Mesenchymal stem cell (in vitro differentiated cells and primary cell): ENCODE measurements around the gene KCNMB2.

Experiments used
- DNase-seq: peaks from one replicate; pipeline ENCODE4 v3.0.0-alpha.2; 2013
- H2AFZ ChIP-seq: one replicate; pipeline ENCODE4 v1.6.1; 2013; ENCODE audit warnings: low read depth, mild to moderate bottlenecking, control low read depth, inconsistent platforms, low read length, moderate library complexity
- H2AK5ac ChIP-seq: 2 replicates; pipeline ENCODE4 v1.6.1; 2013; ENCODE audit warnings: low read length, moderate library complexity, mild to moderate bottlenecking, inconsistent platforms; ENCODE audit not compliant: severe bottlenecking
- H2BK120ac ChIP-seq: one replicate; pipeline ENCODE4 v1.6.1; 2013; ENCODE audit warnings: low read depth, mild to moderate bottlenecking, inconsistent platforms, low read length, moderate library complexity
- H2BK12ac ChIP-seq, 2 experiments: one replicate each; pipeline ENCODE4 v1.6.1; 2013; ENCODE audit warnings: inconsistent platforms in 2 of 2, low read length in 2 of 2, mild to moderate bottlenecking in 2 of 2, moderate library complexity in 2 of 2, control low read depth in 1 of 2
- H2BK15ac ChIP-seq: one replicate; pipeline ENCODE4 v1.6.1; 2013; ENCODE audit warnings: mild to moderate bottlenecking, low read depth, inconsistent platforms; ENCODE audit not compliant: poor library complexity, severe bottlenecking
- H2BK5ac ChIP-seq: 2 replicates; pipeline ENCODE4 v1.6.1; 2013; ENCODE audit warnings: low read depth, mild to moderate bottlenecking, low read length, control low read depth, inconsistent platforms; ENCODE audit not compliant: poor library complexity, severe bottlenecking
- H3K14ac ChIP-seq, 2 experiments: one replicate each; pipeline ENCODE4 v1.6.1; 2013; ENCODE audit warnings: inconsistent platforms in 2 of 2, low read length in 2 of 2, control low read depth in 1 of 2, mild to moderate bottlenecking in 1 of 2, moderate library complexity in 1 of 2
- H3K18ac ChIP-seq, 2 experiments: one replicate each; pipeline ENCODE4 v1.6.1; 2013; ENCODE audit warnings: inconsistent platforms in 2 of 2, low read length in 2 of 2, control low read depth in 1 of 2, low read depth in 1 of 2, mild to moderate bottlenecking in 1 of 2
- H3K23ac ChIP-seq, 2 experiments: one replicate each; pipeline ENCODE4 v1.6.1; 2013; ENCODE audit warnings: inconsistent platforms in 2 of 2, low read length in 2 of 2, mild to moderate bottlenecking in 2 of 2, moderate library complexity in 2 of 2, control low read depth in 1 of 2
- H3K27ac ChIP-seq: 2 replicates; pipeline ENCODE4 v1.5.1; 2013; ENCODE audit warnings: mild to moderate bottlenecking, moderate library complexity, low read length, control low read depth, inconsistent platforms; ENCODE audit not compliant: poor library complexity, severe bottlenecking
- H3K27me3 ChIP-seq, 2 experiments: 2 replicates each; pipeline versions ENCODE4 v1.6.1 to v1.7.0; 2013; ENCODE audit warnings: low read length in 2 of 2, mild to moderate bottlenecking in 2 of 2, moderate library complexity in 2 of 2, control low read depth in 1 of 2, inconsistent platforms in 1 of 2; ENCODE audit not compliant: control insufficient read depth in 1 of 2, insufficient read depth in 1 of 2
- H3K36me3 ChIP-seq, 2 experiments: 2 replicates each; pipeline versions ENCODE4 v1.6.1 to v1.7.0; 2013; ENCODE audit warnings: low read length in 2 of 2, control low read depth in 1 of 2, inconsistent platforms in 1 of 2, low read depth in 1 of 2, mild to moderate bottlenecking in 1 of 2; ENCODE audit not compliant: insufficient read depth in 2 of 2, control insufficient read depth in 1 of 2
- H3K4ac ChIP-seq, 2 experiments: one replicate each; pipeline ENCODE4 v1.6.1; 2013; ENCODE audit warnings: inconsistent platforms in 2 of 2, low read length in 2 of 2, mild to moderate bottlenecking in 2 of 2, moderate library complexity in 2 of 2, control low read depth in 1 of 2, low read depth in 1 of 2
- H3K4me1 ChIP-seq: 2 replicates; pipeline ENCODE4 v1.6.1; 2013; ENCODE audit warnings: low read depth, low read length, control low read depth; ENCODE audit not compliant: control insufficient read depth, insufficient read depth
- H3K4me2 ChIP-seq: 2 replicates; pipeline ENCODE4 v1.6.1; 2013; ENCODE audit warnings: low read length, mild to moderate bottlenecking, inconsistent platforms; ENCODE audit not compliant: poor library complexity, severe bottlenecking
- H3K4me3 ChIP-seq, 2 experiments: 2 replicates each; pipeline versions ENCODE4 v1.5.1 to v1.7.0; 2013; ENCODE audit warnings: low read length in 2 of 2, mild to moderate bottlenecking in 2 of 2, control low read depth in 1 of 2, low read depth in 1 of 2; ENCODE audit not compliant: insufficient read depth in 1 of 2
- H3K79me1 ChIP-seq: replicated peaks from 2 replicates; pipeline ENCODE4 v1.6.1; 2013; ENCODE audit warnings: mild to moderate bottlenecking, control low read depth, low read length, inconsistent platforms; ENCODE audit not compliant: poor library complexity, severe bottlenecking
- H3K9ac ChIP-seq: 2 replicates; pipeline ENCODE4 v1.7.0; 2013; ENCODE audit warnings: mild to moderate bottlenecking, low read length, moderate library complexity
- H3K9me3 ChIP-seq: 2 replicates; pipeline ENCODE4 v1.7.0; 2013; ENCODE audit warnings: mild to moderate bottlenecking, low read length; ENCODE audit not compliant: control insufficient read depth
- H4K8ac ChIP-seq: one replicate; pipeline ENCODE4 v1.6.1; 2013; ENCODE audit warnings: inconsistent platforms, mild to moderate bottlenecking, low read length, moderate library complexity
- H4K91ac ChIP-seq: one replicate; pipeline ENCODE4 v1.6.1; 2013; ENCODE audit warnings: mild to moderate bottlenecking, low read length, inconsistent platforms
- WGBS: methylation state at CpG from one replicate; pipeline ENCODE4 v1.1.7; 2013; ENCODE audit warnings: mixed read lengths; 5-methylcytosine and 5-hydroxymethylcytosine counted together

Gene KCNMB2

DNA sequence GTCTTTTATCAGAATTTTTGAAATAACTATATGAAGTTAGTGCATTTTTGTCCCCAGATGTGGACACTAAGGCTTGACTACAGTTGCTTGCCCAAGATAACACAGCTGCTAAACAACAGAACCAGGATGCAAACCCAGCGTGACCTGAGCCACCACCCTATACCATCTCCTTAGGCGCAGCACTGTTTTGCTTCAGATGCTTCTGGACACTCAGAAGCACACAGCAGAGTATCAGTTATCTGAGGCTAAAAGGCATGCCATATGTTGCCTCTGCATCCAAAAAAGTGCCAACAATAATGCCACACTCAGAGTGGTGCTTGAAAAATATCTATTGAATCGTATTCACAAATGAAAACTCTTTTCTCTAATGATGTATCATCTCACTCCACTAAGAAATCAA lies 24.5 kb downstream of the KCNMB2 start:
- 96% methylated on average over 2 of the region's 3 CpGs for WGBS

DNA sequence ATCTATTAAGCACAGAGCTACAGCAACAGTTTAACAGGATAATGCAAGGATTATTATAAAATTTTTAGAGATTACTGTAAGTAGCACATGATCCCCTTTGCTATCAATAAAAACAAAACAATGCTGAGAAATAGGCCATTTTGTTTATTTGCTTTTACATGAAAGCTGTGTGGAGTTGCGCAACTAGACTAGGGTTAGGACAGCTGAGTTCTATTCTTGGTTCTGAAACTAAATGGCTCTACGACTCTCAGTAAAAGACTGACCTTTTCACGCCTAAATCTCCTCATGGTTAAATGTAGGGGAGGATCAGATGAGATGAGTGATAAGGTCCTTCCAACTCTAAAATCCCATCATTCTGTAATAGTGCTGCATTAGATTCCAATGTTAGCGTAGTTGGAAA lies 25.0 kb downstream of the KCNMB2 start:
- H2AFZ ChIP-seq = no peak overlapping the region
- no peaks in the 10 kb centered on the region for H3K27me3 ChIP-seq
- no peak overlapping the region for H3K4me2 ChIP-seq
- no peak overlapping the region for H3K23ac ChIP-seq
- H4K91ac ChIP-seq = no peak overlapping the region
- no peak overlapping the region for H2BK5ac ChIP-seq
- peaks cover 3% of the 10 kb centered on the region for H3K4me1 ChIP-seq
- no peak overlapping the region for H3K4me3 ChIP-seq
- H3K18ac ChIP-seq = no peak overlapping the region
- no peaks in the 10 kb centered on the region for H3K9me3 ChIP-seq
- 83% methylated on average over 3 of the region's 4 CpGs for WGBS
- no peaks in the 10 kb centered on the region for H3K79me1 ChIP-seq
- no peak overlapping the region for H3K9ac ChIP-seq
- H2BK12ac ChIP-seq = no peak overlapping the region
- H4K8ac ChIP-seq = no peak overlapping the region
- no peak overlapping the region for H3K14ac ChIP-seq
- H3K36me3 ChIP-seq = no peaks in the 10 kb centered on the region
- no peak overlapping the region for H2BK15ac ChIP-seq
- H3K27ac ChIP-seq = no peak overlapping the region
- DNase-seq = peak; percentile 44
- no peak overlapping the region for H2BK120ac ChIP-seq
- H3K4ac ChIP-seq = no peak overlapping the region
- no peak overlapping the region for H2AK5ac ChIP-seq

More for the DNA sequence above, 24.5 kb downstream of the KCNMB2 start:
- no peaks in the 10 kb centered on the region for H3K9me3 ChIP-seq
- no peak overlapping the region for H2AFZ ChIP-seq
- no peak overlapping the region for H3K18ac ChIP-seq
- no peak overlapping the region for H3K4ac ChIP-seq
- no peak overlapping the region for H2BK120ac ChIP-seq
- no peak overlapping the region for H3K4me3 ChIP-seq
- no peaks in the 10 kb centered on the region for H3K36me3 ChIP-seq
- H3K23ac ChIP-seq = no peak overlapping the region
- H2AK5ac ChIP-seq = no peak overlapping the region
- H3K27me3 ChIP-seq = no peaks in the 10 kb centered on the region
- H3K4me2 ChIP-seq = no peak overlapping the region
- H3K14ac ChIP-seq = no peak overlapping the region
- H2BK12ac ChIP-seq = no peak overlapping the region
- no peaks in the 10 kb centered on the region for H3K79me1 ChIP-seq
- no peak overlapping the region for H4K91ac ChIP-seq
- H2BK15ac ChIP-seq = no peak overlapping the region
- no peak overlapping the region for H3K9ac ChIP-seq
- no peak overlapping the region for H2BK5ac ChIP-seq
- DNase-seq = no peak
- no peak overlapping the region for H3K27ac ChIP-seq
- peaks cover 3% of the 10 kb centered on the region for H3K4me1 ChIP-seq
- H4K8ac ChIP-seq = peak overlapping the region; percentile 63

DNA sequence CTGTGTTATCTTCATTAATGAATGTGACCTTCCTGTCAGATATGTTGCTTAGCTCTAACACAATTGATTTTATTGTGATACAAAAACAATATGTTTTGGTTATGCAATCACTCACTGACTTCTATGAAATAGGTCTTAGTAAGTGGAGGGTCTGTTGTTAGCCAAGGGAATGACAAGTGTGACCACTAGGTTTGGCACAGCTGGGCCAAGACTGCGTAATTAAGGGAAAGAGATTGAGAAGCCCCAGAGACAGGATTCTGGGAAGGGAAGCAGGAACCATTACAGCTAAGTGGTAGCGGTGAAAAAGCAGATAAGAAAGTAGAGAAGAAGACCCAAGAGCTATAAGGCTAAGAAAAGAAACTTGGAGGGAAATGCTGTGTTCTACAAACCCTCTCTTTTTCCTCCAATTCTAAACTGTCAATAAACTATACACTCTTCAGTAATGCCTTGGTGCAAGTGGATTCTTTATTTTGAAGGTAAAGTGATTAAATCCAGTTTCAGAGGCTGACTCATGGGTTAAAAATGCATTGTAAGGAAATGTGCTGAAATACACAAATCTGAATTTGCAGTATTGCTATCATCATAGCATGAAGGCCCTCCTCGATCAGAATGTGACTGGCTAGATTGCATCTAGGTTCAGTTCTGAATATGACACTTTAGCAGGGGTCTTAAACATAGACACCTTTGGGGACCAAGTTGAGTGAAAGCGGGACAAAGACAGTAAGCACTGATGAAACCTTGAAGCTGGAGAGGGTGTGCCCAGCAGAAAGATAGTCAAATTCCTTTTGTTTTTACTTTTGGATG lies 26.1 kb downstream of the KCNMB2 start:
- H3K79me1 ChIP-seq = no peaks in the 10 kb centered on the region
- DNase-seq = peak; percentile 34
- H3K9ac ChIP-seq = no peak overlapping the region
- WGBS = 80% methylated on average over 3 of the region's 4 CpGs
- no peak overlapping the region for H2BK5ac ChIP-seq
- no peak overlapping the region for H3K23ac ChIP-seq
- no peak overlapping the region for H2AFZ ChIP-seq
- H3K27ac ChIP-seq = no peak overlapping the region
- peak overlapping the region in 1 of 2 experiments; percentile 25 for H3K4me3 ChIP-seq
- no peak overlapping the region for H2BK15ac ChIP-seq
- H3K9me3 ChIP-seq = no peaks in the 10 kb centered on the region
- no peak overlapping the region for H4K91ac ChIP-seq
- H3K36me3 ChIP-seq = no peaks in the 10 kb centered on the region
- no peak overlapping the region for H3K18ac ChIP-seq
- peaks cover 3% of the 10 kb centered on the region for H3K4me1 ChIP-seq
- no peak overlapping the region for H2BK12ac ChIP-seq
- H3K4ac ChIP-seq = peak overlapping the region in 1 of 2 experiments; percentile 32
- H2AK5ac ChIP-seq = no peak overlapping the region
- no peak overlapping the region for H2BK120ac ChIP-seq
- H3K4me2 ChIP-seq = no peak overlapping the region
- H3K27me3 ChIP-seq = no peaks in the 10 kb centered on the region
- H4K8ac ChIP-seq = no peak overlapping the region
- H3K14ac ChIP-seq = no peak overlapping the region

DNA sequence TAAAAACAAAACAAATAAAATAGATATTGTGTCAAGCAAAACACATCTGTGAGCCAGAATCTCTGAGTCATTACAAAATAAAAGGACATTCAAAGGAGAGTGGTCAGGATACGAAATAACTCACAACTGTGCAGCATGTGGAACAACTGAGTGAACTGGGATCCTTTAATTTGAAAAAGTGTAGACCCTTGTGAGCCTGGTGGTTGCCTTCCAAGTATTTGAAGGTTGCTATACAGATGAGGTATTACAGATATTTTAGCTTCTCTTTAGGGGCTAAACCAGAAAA lies 26.7 kb downstream of the KCNMB2 start:
- 65% methylated on average over 1 of the region's 1 CpG for WGBS
- no peak overlapping the region for H3K18ac ChIP-seq
- peaks cover 3% of the 10 kb centered on the region for H3K4me1 ChIP-seq
- no peak overlapping the region for H3K4me2 ChIP-seq
- no peak overlapping the region for H3K27ac ChIP-seq
- peak; percentile 23 for DNase-seq
- H4K91ac ChIP-seq = no peak overlapping the region
- H3K36me3 ChIP-seq = no peaks in the 10 kb centered on the region
- H4K8ac ChIP-seq = no peak overlapping the region
- H2BK15ac ChIP-seq = no peak overlapping the region
- H2AK5ac ChIP-seq = no peak overlapping the region
- no peak overlapping the region for H2BK5ac ChIP-seq
- H3K79me1 ChIP-seq = no peaks in the 10 kb centered on the region
- H2AFZ ChIP-seq = no peak overlapping the region
- H3K9me3 ChIP-seq = no peaks in the 10 kb centered on the region
- H3K14ac ChIP-seq = no peak overlapping the region
- H2BK120ac ChIP-seq = no peak overlapping the region
- H2BK12ac ChIP-seq = no peak overlapping the region
- no peak overlapping the region for H3K9ac ChIP-seq
- H3K4me3 ChIP-seq = peak overlapping the region in 1 of 2 experiments; percentile 25
- no peaks in the 10 kb centered on the region for H3K27me3 ChIP-seq
- H3K23ac ChIP-seq = no peak overlapping the region
- no peak overlapping the region for H3K4ac ChIP-seq
